Activated CD4-positive, alpha-beta T cell treated with anti-CD3 and anti-CD28 coated beads for 4 hours (primary cell): ENCODE data around the gene ABHD12B.
"Not testable (repeated sequence)": the region's sequence is repeated elsewhere in the genome, so short reads cannot be mapped to it uniquely, and the experiment has no call there.

ENCODE experiments used
- DNase-seq, 2 donors: peaks; one replicate each; pipeline ENCODE4 v3.0.0-alpha.2; 2020

Gene ABHD12B

GRCh38 chr14:50937325-50937724 lies 65.5 kb downstream of the ABHD12B start:
- no peak for DNase-seq

- no peak for DNase-seq
Measured at GRCh38 chr14:50937800-50938199, 65.9 kb downstream of the ABHD12B start.

- DNase-seq: no peak
Measured at GRCh38 chr14:50941151-50941550, 69.3 kb downstream of the ABHD12B start.

GRCh38 chr14:50941638-50942037 lies 69.8 kb downstream of the ABHD12B start:
- not testable (repeated sequence) for DNase-seq

GRCh38 chr14:50943261-50943942 lies 71.5 kb downstream of the ABHD12B start:
- no peak for DNase-seq

- DNase-seq: peak; percentile 7 to 14
Measured at GRCh38 chr14:50943943-50944646, 72.2 kb downstream of the ABHD12B start, which contains the start of gene PYGL. PYGL (minus strand) TSS chr14:50944483; CDS start chr14:50944403, 80 bp downstream.

- no peak for DNase-seq
Measured at GRCh38 chr14:50944647-50945413, 73.0 kb downstream of the ABHD12B start.

- no peak for DNase-seq
Measured at GRCh38 chr14:50946234-50946935, 74.5 kb downstream of the ABHD12B start.

GRCh38 chr14:50947446-50947845 lies 75.6 kb downstream of the ABHD12B start:
- no peak for DNase-seq

- DNase-seq: no peak
Measured at GRCh38 chr14:50948205-50948604, 76.4 kb downstream of the ABHD12B start.

- no peak for DNase-seq
Measured at GRCh38 chr14:50951032-50951431, 79.2 kb downstream of the ABHD12B start.

- DNase-seq: no peak
Measured at GRCh38 chr14:50953502-50953901, 81.6 kb downstream of the ABHD12B start.
